Uterus (tissue), 4 donors: Measurements from ENCODE around the gene DOK7. TPM values are rescaled to one million over a fixed set of nuclear protein-coding genes. Genes with fewer than 3 reads are reported as not detected.

Source experiments
- DNase-seq, 2 donors: peaks; one replicate each; pipeline ENCODE4 v3.0.0-alpha.2; 2019 to 2020
- H3K27ac ChIP-seq, 2 donors: fragments of 200-600 bp; sonication (generic); 1 replicate in 1 of 2; 2 replicates in 1 of 2; pipeline ENCODE4 v1.5.1; 2016 to 2018
- H3K27me3 ChIP-seq, 2 donors: fragments of 200-600 bp; sonication (generic); one replicate each; pipeline ENCODE4 v1.5.1; 2018 to 2019; ENCODE audit warnings: control low read depth in 1 of 2
- H3K36me3 ChIP-seq, 2 donors: fragments of 200-600 bp; sonication (generic); one replicate each; pipeline ENCODE4 v1.5.1; 2019; ENCODE audit warnings: control low read depth in 1 of 2
- H3K4me1 ChIP-seq, 2 donors: fragments of 200-600 bp; sonication (generic); one replicate each; pipeline ENCODE4 v1.5.1; 2018 to 2019; ENCODE audit warnings: control low read depth in 1 of 2
- H3K4me3 ChIP-seq, 2 donors: fragments of 200-600 bp; sonication (generic); 1 replicate in 1 of 2; 2 replicates in 1 of 2; pipeline ENCODE4 v1.5.1; 2018 to 2019; ENCODE audit warnings: mild to moderate bottlenecking in 1 of 2
- H3K9me3 ChIP-seq, 2 donors: fragments of 200-600 bp; sonication (generic); one replicate each; pipeline ENCODE4 v1.5.1; 2019; ENCODE audit warnings: control low read depth in 1 of 2
- POLR2A ChIP-seq, 2 donors: fragments of 450-650 bp; IDR thresholded peaks; one replicate each; pipeline ENCODE4 v1.6.1; 2016; ENCODE audit warnings: antibody characterized with exemption in 2 of 2, mild to moderate bottlenecking in 1 of 2, moderate library complexity in 1 of 2
- intact Hi-C: fragments of 100-400 bp; cut with DNase I; formaldehyde crosslinking; loops from one replicate; pipeline ENCODE4 v1.15.1; 2023; ENCODE audit warnings: low total_unique reads
- total RNA-seq, 4 donors: library from RNA; depleted of rRNA in 3 of 4; stranded (reverse); fragments of >200 nt in 3 of 4; gene quantifications; one replicate each; pipeline versions ENCODE4 v1.1.0 to v1.2.4, GENCODE V29; 2014 to 2023
- TF ChIP-seq, protein P1 (sequence below), 4 experiments: fragments of 200-600 bp in 2 of 4; fragments of 450-650 bp in 2 of 4; sonication (generic) in 2 of 4; IDR thresholded peaks; one replicate each; pipeline ENCODE4 v1.5.1; 2016 to 2019; ENCODE audit warnings: antibody characterized with exemption in 4 of 4, mild to moderate bottlenecking in 2 of 4, moderate library complexity in 1 of 4
- donor health status: DM: yes; HTN: yes; CAD: no.

DOK7 gene
- total RNA-seq, 4 donors from 2014 or later: 0.26 to 3.9 (median 0.85) TPM; not detected in 1

DNA sequence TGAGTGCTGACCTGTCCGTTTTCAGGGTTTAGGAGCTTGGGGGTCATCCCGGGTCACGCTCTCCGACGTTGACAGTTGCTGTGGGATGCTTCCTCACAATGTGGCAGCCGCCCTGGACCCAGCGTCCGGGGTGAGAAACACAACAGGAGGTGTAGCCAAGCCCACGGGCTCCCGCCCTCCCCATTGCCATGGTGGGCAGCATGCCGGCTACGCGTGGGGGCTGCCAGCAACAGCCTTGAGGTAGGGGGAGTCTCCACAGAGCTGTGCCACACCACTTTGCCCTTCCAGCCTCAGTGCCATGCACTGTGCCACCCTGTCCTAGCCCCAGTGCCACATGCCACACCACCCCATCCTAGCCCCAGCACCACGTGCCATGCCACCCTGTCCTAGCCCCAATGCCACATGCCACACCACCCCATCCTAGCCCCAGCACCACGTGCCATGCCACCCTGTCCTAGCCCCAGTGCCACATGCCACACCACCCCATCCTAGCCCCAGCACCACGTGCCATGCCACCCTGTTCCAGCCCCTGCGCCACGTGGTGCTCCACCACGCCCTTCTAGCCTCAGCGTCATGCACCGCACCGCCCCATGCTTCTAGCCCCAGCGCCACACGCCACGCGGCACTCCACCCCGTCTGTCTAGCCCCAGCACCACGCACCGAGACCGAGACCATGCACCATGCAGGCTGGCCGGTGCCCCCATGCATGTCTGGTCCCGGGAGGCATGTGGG lies 29.8 kb upstream of the DOK7 start:
- no peak for TF ChIP-seq POLR2A (IDR thresholded peaks at IDR 0.05)
- TF ChIP-seq, protein P1, sequence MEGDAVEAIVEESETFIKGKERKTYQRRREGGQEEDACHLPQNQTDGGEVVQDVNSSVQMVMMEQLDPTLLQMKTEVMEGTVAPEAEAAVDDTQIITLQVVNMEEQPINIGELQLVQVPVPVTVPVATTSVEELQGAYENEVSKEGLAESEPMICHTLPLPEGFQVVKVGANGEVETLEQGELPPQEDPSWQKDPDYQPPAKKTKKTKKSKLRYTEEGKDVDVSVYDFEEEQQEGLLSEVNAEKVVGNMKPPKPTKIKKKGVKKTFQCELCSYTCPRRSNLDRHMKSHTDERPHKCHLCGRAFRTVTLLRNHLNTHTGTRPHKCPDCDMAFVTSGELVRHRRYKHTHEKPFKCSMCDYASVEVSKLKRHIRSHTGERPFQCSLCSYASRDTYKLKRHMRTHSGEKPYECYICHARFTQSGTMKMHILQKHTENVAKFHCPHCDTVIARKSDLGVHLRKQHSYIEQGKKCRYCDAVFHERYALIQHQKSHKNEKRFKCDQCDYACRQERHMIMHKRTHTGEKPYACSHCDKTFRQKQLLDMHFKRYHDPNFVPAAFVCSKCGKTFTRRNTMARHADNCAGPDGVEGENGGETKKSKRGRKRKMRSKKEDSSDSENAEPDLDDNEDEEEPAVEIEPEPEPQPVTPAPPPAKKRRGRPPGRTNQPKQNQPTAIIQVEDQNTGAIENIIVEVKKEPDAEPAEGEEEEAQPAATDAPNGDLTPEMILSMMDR (IDR thresholded peaks at IDR 0.05): no peak
- intact Hi-C loops: no loop called here
- H3K9me3 ChIP-seq: no peaks in the 10 kb centered on the region

GRCh38 chr4:3434881-3435685 lies 28.0 kb upstream of the DOK7 start:
- H3K27ac ChIP-seq: no peak overlapping the region
- H3K36me3 ChIP-seq: no peaks in the 10 kb centered on the region
- H3K4me3 ChIP-seq: no peak overlapping the region
- H3K4me1 ChIP-seq: no peaks in the 10 kb centered on the region
- H3K27me3 ChIP-seq: no peaks in the 10 kb centered on the region
- intact Hi-C loops: no loop called here
- H3K9me3 ChIP-seq: no peaks in the 10 kb centered on the region
- DNase-seq: no peak
- TF ChIP-seq, protein P1 (IDR thresholded peaks at IDR 0.05): no peak
- TF ChIP-seq POLR2A (IDR thresholded peaks at IDR 0.05): no peak

More for the DNA sequence above, 29.8 kb upstream of the DOK7 start:
- Histone ChIP-seq H3K36me3 (no peaks in the 10 kb centered on the region), H3K27me3 (no peaks in the 10 kb centered on the region), H3K27ac (no peak overlapping the region), H3K4me3 (no peak overlapping the region), H3K4me1 (no peaks in the 10 kb centered on the region)
- DNase-seq: no peak

DNA sequence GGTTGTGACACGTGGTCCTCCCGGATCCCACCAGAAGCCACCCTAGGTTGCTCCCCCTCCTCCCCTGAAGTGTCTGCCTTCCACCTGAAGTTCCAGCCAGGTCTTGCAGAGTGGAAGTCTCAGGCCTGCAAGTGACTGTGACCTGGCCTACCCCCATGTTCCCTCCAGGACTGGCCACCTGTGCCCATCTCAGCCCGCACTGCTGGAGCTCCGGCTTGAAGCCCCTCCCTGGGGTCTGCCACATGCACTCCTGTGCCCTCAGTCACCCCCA lies 27.5 kb upstream of the DOK7 start:
- intact Hi-C loops: no loop called here
- TF ChIP-seq POLR2A (IDR thresholded peaks at IDR 0.05): no peak
- TF ChIP-seq, protein P1 (IDR thresholded peaks at IDR 0.05): no peak
- no peak for DNase-seq
- Histone ChIP-seq H3K4me1 (no peaks in the 10 kb centered on the region), H3K27ac (no peak overlapping the region), H3K27me3 (no peaks in the 10 kb centered on the region), H3K36me3 (no peaks in the 10 kb centered on the region), H3K9me3 (no peaks in the 10 kb centered on the region), H3K4me3 (no peak overlapping the region)

DNA sequence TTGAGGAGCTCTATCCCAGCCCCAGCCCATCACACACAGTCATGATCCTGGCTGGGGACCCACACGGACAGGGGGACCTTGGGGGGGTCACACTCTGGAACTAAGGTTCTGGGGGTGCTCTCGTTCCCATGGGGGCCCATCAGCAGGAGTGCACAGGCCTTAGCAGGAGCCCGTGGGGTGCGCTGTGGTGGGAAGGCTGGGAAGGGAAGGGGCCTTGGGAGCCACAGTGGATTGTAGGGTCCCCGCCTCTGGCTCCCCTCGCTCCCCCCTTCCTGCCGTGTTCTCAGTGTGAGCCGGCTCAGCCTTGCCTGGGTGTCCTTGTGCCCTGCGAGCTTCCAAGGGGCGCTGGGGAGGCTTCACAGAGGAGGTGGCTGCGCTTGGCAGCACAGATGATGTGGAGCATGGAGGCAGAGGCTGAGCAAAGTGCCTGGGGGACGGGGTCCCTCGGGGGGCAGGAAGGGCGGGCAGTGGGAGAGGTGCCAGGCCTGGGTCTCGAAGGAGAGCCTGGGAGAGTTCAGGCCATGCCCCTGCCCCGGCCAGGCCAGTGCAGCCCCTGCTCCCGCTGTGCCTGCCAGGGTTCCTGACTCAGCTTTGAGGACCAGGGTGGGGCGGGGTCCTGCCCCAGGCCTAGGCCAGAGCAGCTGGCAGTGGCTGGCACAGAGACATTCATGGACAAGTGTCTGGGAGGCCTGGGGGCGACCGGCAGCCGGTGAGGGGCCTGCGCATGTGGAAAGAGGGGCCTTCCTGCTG lies 26.9 kb upstream of the DOK7 start:
- Histone ChIP-seq H3K9me3 (no peaks in the 10 kb centered on the region), H3K36me3 (no peaks in the 10 kb centered on the region), H3K4me1 (no peaks in the 10 kb centered on the region), H3K27me3 (no peaks in the 10 kb centered on the region), H3K4me3 (no peak overlapping the region), H3K27ac (no peak overlapping the region)
- TF ChIP-seq POLR2A (IDR thresholded peaks at IDR 0.05): no peak
- intact Hi-C loops: no loop called here
- no peak for DNase-seq

GRCh38 chr4:3436798-3437581 lies 26.1 kb upstream of the DOK7 start:
- no peaks in the 10 kb centered on the region for H3K4me1 ChIP-seq
- intact Hi-C loops: no loop called here
- H3K27me3 ChIP-seq: no peaks in the 10 kb centered on the region
- H3K36me3 ChIP-seq: no peaks in the 10 kb centered on the region
- no peak for TF ChIP-seq POLR2A (IDR thresholded peaks at IDR 0.05)
- TF ChIP-seq, protein P1 (IDR thresholded peaks at IDR 0.05): no peak
- no peak for DNase-seq
- H3K9me3 ChIP-seq: no peaks in the 10 kb centered on the region
- no peak overlapping the region for H3K4me3 ChIP-seq
- H3K27ac ChIP-seq: no peak overlapping the region
